ENCODE measurements around the gene GM2A.

The GM2A gene

DNA sequence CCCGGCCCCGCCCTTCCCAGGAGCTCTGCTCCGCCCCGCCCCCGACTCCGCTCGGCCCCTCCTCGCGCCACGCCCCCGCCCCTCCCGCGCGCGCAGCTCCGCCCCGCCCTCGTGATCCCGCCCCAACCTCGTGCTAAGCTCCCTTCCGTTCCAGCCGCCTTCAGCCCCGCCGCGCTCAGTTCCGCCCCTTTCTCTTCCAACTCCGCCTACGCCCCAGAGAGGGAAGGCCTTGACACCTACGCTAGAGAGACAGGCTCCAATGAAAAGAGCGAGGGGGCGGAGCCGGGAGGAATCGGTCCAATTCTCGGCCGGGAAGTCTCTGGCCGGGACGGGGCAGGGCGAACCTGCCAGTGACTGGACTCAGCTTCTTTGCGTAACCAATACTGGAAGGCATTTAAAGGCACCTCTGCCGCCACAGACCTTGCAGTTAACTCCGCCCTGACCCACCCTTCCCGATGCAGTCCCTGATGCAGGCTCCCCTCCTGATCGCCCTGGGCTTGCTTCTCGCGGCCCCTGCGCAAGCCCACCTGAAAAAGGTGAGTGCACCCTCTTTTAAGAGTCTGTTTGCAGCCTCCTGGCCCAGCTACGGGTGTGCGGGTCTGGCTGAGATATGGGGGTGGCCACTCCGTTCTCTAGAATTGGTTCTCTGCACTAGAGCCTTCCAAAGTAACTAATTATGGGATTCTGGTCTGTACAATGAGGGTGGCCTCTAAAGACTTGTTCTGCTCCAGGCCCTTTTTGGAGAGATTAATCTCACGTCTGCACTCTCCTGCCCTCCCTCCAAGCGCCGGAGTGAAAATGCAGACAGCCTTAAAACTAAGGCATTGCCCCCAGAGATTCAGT lies at the start of gene GM2A:
Gene GM2A, plus strand, starts transcription at position 424 of the 843 bp plus-strand sequence. Its CDS starts 32 bp downstream, at position 456.
- in situ Hi-C loops (cut with MboI; ENCODE audit: low sequenced_read_pairs): no loop called here

DNA sequence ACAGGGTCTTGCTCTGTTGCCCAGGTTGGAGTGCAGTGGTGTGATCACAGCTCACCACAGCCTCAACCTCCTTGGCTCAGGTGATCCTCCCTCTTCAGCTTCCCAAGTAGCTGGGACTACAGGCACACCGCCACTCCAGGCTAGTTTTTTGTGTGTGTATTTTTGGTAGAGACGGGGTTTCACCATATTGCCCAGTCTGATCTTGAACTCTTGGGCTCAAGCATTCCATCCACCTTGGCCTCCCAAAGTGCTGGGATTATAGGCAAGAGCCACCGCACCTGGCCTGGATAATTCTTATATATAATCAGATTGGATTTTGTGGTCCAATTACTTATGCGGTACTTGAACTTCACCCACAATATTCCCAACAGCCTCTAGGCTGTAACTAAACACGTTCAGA lies 48.9 kb upstream of the GM2A start:
- in situ Hi-C loops (cut with MboI; ENCODE audit: low sequenced_read_pairs): no loop called here

DNA sequence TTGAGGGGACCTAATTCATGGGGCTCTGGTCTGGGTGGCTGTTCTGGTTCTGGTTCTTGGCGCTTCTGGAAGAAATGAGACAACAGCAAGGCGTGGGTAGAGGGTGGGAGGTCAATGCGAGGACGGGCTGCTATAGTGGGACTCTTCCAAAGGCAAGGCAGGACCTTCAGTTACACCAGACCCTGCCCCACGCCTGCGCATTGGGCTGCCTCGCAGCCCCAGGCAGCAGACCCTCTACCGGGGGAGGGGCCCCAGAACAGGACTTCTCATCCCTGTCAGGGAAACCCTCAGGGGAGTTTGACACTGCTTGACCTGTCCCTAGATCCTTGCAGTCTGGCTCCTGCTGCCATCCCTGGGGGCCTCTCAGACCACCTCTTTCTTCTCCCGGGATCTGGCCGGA lies 47.6 kb upstream of the GM2A start:
- in situ Hi-C loops (cut with MboI; ENCODE audit: low sequenced_read_pairs): no loop called here

DNA sequence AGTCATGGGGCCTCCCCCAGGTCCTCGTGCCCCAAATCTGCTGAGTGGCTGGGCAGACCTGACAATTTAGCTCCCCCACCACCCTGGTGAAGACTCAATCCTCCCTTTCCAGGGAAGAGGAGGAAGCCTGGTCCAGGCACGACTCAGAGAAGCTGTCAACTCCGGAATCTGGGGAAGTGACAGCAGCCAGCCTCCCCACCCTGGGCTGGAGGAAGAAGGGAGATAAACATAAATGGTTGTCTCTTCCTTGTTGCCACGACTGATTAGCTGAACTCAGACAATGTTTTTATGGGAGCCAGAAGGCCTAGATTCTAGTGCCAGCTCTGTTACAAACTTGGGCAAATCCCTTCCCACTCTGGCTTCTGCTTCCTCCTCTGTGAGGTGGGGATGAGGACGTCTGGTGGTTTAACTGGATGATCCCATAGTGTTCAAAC lies 44.5 kb upstream of the GM2A start:
- in situ Hi-C loops (cut with MboI; ENCODE audit: low sequenced_read_pairs): no loop called here

DNA sequence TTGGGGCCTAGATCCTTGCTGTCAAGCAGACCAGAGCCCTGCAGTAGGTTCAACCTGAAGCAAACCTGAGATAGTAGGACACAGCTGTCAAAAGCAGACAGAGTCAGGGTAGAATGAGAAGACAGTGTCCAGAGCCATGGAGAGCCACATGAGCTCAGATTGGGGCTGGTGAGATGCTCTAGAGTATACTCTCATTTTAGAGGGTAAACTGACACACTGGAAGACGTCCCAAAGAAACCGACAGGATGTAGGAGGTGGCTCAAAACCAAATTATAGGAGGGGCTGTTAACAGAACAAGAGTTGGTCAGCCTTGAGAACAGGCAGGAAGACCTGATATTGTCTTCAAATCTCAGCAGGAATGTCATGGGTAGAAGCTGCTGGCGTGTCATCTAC lies 40.6 kb upstream of the GM2A start:
- in situ Hi-C loops (cut with MboI; ENCODE audit: low sequenced_read_pairs): no loop called here

DNA sequence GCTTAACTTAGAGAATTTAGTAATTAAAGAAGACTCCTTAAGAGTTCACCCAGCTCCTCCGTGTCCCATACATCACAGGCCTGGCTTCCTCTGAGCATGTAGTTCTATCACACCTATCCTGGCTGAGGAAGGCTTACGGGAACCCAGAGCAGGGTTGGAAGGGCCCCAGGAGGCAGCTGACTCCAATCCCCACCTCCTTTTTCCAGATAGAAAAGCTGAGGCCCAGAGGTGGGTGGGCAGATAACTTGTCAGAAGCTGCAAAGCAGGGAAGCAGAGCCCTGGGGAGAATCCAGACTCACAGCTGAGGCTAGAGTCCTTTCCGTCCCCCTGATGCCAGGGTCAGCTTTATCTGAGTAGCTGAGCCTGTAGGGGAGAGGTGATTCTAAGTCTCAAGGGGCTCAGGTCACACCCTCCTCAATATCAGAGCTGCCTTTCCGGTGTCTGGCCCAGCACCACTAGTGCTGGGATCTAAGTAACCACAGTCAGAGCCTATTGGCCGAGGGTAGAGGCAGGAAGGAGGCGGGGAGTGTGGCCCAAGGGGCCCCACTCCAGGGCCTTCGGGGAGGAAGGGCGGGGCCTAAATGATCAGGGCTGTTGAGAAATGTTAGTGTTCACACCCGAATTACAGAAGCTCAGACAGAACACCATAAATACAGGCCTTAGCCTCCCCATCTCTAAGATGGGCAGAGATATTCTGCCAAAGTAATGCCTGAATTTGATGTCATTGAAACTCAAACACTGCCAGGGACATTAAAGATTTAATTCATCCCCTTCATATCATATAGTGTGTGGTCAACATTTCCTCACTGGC lies 39.0 kb upstream of the GM2A start:
- in situ Hi-C loops (cut with MboI; ENCODE audit: low sequenced_read_pairs): no loop called here

DNA sequence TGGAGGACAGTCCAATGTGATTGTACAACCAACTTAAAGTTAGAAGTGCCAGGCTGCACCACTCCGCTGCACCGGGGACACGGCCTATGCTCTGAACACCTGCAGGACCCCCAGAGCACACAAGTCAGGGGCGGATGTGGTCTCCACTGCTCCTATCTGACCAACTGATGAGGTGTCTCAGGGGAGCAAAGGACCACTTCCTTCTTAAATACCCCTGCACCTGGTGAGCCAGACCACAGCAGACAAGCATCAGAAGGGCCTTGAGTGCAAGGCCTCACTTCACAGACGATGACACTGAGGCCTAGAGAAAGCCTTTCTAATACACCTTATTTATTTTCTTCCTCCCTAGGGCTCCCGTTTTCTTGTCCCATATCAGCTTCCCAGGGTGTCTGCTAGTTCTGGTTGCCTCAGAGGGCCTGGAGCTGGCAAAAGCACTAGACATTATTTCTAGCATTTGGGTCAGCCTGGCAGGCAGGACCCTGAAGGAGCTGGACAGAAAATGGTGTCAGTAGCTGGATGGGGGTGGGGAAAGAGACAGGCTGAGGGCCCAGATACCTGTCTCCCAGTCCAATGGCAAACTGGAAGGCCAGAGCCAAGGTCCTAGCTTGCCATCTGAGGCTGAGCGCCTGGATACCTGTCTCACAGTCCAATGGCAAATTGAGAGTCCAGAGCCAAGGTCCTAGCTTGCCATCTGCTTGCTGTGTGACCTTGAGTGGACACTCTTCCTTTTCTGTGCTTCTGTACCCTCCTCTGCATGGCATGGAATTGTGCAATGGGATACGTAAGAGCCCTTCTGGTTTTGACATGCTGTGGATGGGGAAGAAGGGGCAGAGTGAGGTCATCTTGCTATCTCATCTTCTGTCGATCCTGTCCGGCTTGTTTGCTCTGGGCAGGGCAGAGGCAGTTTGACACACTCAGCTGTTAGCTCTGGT lies 38.1 kb upstream of the GM2A start:
- in situ Hi-C loops (cut with MboI; ENCODE audit: low sequenced_read_pairs): no loop called here

DNA sequence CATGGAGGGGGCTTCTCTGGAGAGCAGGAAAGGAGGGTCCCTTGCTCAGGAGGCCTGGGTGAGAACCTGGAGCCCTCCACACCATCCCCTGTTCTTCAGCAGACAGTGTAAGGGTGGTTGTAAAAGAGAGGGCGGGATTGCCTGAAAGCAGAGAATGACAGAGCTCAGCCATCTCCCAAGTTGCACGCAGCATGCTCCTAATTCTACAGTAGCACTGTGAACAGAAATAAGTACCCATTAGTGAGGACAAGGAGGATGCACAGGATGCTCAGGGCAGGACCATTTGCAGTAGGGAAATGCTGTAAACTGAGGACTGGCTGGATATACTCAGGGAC lies 37.5 kb upstream of the GM2A start:
- in situ Hi-C loops (cut with MboI; ENCODE audit: low sequenced_read_pairs): no loop called here

DNA sequence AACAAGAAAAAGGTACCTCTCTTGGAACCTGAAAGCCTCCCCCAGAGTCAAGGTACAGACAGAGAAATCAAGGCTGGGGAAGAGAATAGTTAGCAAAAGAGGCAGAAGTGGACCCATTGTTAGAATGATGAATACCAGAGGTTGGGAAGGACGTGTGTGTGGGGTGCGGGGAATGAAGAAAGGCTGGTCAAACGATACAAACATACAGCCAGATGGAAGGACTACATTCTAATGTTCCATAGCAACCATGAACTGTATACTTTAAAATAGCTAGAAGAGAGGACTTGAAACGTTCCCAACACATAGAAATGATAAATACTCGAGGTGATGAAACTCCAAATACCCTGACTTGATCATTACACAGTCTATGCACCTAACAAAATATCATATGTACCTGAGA lies 36.2 kb upstream of the GM2A start:
- in situ Hi-C loops (cut with MboI; ENCODE audit: low sequenced_read_pairs): no loop called here

DNA sequence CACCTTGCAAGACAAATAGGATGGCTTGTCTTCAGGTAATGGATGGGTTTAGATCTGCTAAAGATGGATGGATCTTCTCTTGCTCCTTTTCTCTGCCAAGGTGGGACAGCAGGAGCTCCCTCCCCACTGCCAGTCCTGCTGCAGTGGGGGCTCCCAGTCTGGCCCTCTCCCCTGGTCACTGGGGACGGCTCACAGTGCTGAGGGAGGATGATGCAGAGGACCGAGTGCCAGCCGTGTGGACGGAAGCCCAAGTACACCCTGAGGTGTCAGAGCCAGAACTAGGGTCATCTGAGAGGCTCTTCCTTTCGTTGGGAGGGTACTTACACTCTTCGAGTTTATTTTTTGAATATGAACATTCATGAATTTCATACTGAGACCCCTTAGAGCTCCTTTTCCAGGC lies 34.8 kb upstream of the GM2A start:
- in situ Hi-C loops (cut with MboI; ENCODE audit: low sequenced_read_pairs): no loop called here

DNA sequence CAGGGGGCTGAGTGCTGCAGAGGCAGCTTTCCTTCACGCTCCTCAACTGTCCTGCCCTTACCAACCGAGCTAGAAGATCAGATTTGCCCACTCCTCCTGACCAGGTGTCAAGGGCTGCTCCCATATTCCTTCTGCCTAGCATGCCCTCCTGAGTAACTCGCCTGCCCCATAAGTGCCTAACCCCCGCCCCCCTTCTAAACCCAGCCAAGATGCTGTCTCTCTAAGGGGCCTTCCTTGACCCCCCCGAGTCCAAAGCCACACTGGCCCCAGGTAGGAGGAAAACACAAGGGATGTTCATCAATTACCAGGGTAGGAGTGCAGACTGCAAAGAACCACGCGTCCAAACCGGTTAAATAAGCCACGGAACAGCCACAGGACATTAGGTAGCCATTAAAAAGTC lies 33.8 kb upstream of the GM2A start:
- in situ Hi-C loops (cut with MboI; ENCODE audit: low sequenced_read_pairs): no loop called here

DNA sequence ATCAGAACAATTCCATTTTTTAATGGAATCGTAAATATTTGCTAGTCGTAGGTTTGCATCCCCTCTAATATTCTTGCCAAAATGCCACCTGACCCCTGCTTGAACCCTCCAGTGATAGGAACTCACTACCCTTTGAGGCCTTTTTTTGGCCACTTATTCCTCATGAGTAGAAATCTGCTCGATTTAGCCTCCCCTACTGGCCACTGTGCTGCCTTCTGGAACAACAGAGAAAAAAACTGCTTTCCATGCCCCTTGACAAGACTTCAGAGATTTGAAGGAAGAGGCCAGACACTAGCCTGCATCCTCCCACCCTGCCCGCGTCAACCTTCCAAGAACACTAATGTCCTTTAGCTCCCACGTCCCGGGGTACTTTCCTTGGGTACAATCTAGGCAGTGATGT lies 33.2 kb upstream of the GM2A start:
- in situ Hi-C loops (cut with MboI; ENCODE audit: low sequenced_read_pairs): no loop called here

DNA sequence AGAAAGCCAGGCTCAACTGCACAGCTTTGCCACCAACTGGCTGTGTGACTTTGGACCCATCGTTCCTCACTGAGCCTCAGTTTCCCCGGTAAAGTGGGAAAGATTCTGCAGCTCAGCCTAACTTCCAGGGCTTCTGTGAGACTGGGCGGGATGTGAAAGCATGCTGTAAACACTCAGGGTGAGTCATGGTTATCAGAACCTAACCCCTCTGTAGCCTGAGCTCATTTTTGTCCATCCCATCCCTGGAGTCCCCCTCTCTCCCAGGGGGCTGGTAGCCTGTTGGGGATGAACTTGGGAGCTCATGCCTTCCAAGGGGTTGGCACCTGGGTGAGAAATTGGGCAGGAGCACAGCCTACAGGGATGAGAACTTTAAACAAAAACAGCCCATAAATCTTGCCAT lies 31.4 kb upstream of the GM2A start:
- in situ Hi-C loops (cut with MboI; ENCODE audit: low sequenced_read_pairs): no loop called here

DNA sequence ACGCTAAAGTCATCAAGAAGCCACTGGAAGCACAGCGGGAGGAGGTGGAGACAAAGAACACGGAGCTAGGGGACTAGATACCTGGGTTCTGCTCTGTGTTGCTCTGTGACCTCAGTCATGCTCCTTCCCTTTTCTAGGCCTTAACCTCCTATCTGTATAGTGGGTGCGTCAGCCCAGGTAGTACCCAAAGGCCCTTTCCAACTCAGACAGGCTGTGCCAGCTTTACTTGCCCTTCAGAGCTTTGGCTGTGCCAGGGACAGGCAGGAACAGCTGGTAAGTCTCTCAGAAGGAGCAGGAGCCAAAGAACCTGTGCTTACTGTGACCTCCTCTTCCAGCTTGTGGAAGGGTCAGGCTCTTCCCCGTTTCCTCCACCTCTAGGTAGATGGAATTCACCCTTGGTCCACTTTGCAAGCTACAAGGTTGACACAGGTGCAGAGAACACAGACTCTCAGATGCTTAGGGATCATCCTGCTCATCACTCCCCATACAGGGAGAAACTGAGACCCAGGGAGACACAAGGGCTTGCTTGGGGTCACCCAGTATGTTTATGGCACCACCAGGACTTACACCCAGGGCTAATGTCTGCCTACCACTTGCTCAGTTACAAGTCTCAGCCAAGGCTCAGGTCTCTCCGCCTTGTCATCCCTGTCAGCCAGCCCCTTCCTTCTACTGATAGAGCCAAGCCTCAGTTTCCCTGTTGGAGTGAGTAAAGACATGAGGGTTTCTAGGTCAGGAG lies 30.8 kb upstream of the GM2A start:
- in situ Hi-C loops (cut with MboI; ENCODE audit: low sequenced_read_pairs): no loop called here

DNA sequence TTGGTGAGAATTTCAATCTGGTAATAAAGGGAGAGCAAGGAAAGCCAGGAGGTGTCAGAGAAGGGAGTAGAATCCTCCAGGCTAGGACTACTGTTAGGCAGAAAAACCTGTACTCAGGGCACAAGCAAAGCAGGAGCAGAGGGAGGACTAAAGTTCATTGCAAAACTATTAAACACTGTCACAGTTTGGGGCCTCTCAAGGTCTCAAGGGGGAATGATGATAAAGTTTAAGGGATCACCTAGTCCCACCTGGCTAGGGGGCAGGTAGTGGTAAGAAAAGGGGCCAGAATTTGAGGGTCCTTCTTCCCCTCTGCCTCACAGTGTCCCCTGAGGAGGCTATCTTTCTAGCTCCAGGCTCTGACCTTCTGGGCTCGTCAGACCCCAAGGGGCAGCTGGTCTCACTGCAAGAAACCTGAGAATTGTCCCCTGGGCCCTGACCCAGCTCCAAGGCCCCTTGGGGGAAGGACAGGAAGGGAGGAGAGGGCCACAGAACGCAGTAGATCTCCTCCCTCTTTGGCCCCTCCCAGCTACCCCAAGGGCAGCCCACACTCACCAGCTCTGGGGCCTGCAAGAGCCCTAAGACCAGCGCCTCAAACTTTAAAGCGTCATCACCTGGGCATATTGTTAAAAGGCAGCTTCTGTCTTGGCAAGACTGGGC lies 30.1 kb upstream of the GM2A start:
- in situ Hi-C loops (cut with MboI; ENCODE audit: low sequenced_read_pairs): no loop called here

DNA sequence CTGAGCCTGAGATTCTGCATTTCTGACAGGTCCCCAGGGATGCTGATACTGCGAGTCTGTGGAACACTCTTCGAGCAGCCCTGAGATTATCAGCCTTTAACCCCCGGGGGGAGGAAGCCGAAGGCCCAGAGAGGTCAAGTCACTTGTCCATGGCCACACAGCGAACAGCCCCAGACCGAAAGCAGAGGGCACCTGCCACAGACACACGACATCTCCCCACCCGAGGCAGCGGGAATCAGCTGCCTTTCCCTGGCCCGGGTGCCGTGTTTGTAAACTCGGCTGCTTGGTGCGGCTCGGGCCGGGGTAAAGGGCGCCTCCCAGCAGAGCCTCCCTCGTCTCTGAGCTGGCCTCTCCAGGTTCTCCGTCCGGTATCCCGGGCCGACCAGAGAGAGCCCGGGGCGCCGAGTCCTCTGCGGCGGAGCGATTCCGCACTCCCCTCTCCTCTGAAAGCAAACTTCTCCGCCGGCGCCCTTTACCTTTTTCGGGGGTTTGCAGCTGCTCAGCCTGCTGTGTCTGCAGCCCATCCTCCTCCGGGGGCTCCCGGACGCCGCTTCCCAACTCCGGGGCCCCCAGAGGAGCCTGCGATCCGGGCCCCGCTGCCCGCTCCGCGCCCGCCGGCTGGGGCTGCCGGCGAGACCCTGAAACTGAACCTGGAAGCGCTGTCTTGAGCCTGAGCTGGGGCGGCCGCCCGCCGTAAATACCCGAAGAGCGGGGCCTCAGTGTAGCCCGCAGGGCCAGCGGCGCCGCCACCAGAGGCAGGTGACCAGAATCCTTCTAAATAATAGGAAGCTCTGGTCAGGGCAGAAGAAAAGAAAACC lies 29.3 kb upstream of the GM2A start, which contains the start of gene CCDC69:
Gene CCDC69, minus strand, starts transcription at position 646 of the 818 bp plus-strand sequence. Its CDS starts 122 bp downstream, at position 524.
- in situ Hi-C loops (cut with MboI; ENCODE audit: low sequenced_read_pairs): no loop called here

DNA sequence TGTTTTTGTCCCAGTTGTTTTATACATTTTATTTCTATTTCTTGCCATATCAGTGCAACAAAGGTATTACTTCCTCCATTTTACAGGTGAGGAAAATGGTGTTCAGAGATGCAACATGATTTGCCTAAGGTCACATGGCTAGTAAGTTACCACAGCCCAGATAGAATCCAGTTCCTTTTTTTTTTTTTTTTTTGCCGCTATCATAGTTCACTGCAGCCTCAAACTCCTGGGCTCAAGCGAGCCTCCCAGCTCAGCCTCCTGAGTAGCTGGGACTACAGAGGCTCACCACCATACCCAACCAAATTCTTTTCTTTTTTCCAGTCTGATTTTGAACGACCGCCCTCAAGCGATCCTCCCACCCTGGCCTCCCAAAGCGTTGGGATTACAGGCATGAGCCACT lies 28.6 kb upstream of the GM2A start:
- in situ Hi-C loops (cut with MboI; ENCODE audit: low sequenced_read_pairs): no loop called here

DNA sequence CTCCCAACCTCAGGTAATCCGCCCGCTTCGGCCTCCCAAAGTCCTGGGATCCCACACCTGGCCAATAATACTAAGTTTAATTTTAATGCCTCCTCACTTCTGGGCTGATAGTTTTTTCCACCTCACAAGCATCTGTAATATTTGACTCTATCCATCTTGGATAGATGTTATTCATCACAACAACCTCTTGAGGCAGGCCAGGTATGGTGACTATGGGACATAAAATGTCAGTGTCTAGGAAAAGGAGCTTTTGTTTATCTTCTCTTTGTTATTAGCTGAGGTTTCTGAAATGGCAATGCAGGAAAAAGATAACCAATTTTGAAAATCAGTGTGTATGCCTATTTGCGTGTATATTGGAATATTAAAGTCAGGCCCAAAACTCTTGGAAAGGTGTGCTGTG lies 27.9 kb upstream of the GM2A start:
- in situ Hi-C loops (cut with MboI; ENCODE audit: low sequenced_read_pairs): no loop called here

DNA sequence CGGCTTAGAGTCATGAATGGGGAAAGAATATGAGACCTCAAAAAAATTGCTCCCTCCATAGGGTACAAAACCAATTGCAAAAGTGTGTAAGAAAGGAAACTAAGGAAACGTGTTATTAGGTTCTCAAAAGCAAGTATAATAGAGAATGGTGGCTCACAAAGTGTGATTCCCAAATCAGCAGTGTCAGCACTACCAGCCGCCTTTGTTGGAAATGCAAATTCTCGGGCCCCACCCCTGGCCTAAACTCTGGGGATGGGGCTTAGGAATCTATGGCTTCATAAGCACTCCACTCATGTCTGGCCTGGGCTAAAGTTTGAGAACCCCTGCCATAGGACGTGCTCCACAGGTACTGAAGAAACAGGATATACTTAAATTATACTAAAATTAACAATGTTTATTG lies 27.5 kb upstream of the GM2A start:
- in situ Hi-C loops (cut with MboI; ENCODE audit: low sequenced_read_pairs): no loop called here

Measured in HL-60/S4 treated with phorbol 12-myristate 13-acetate at 8.2 ng/mL for 4 days and 3 days (cell line).